OCI-LY1 (cell line): ENCODE results near the gene GPR37L1.

Experiments used
- CTCF ChIP-seq: fragments of 200-600 bp; sonication (generic), shearing (Covaris generic); IDR thresholded peaks from 2 replicates; pipeline ENCODE4 v1.5.1; 2017; ENCODE audit warnings: mild to moderate bottlenecking, antibody characterized with exemption, low read length, moderate library complexity, mixed read lengths
- EZH2 ChIP-seq: fragments of 200-600 bp; sonication (generic), shearing (Covaris generic); IDR thresholded peaks from 2 replicates; pipeline ENCODE4 v1.8.0; 2017; ENCODE audit warnings: borderline replicate concordance, mixed run types, mild to moderate bottlenecking, antibody characterized with exemption, low read length, moderate library complexity, mixed read lengths

- no peak for TF ChIP-seq CTCF
- no peak for TF ChIP-seq EZH2
These were observed 27.5 kb downstream of the GPR37L1 start for GRCh38 chr1:202150187-202150586.
